Astrocyte (in vitro differentiated cells and primary cell): ENCODE data around the gene LCAT. TPM values are rescaled to one million over a fixed set of nuclear protein-coding genes. Genes with fewer than 3 reads are reported as not detected.

Source experiments
- DNase-seq: peaks from one replicate; pipeline ENCODE4 v3.0.0-alpha.2; 2010; ENCODE audit warnings: low read depth
- FAIRE-seq: peaks from 2 replicates; lab custom pipeline; 2011; peaks lifted over from hg19 to GRCh38; lab: Jason Lieb, UNC
- H2AFZ ChIP-seq: 2 replicates; pipeline ENCODE4 v1.6.0; 2012; ENCODE audit warnings: low read depth, low read length, inconsistent platforms
- H3K27ac ChIP-seq: 2 replicates; pipeline ENCODE4 v1.5.1; 2011; ENCODE audit warnings: low read depth, low read length, inconsistent platforms
- H3K27me3 ChIP-seq: 2 replicates; pipeline ENCODE4 v1.6.0; 2011; ENCODE audit warnings: low read length, inconsistent platforms; ENCODE audit not compliant: insufficient read depth
- H3K36me3 ChIP-seq: 2 replicates; pipeline ENCODE4 v1.5.1; 2011; ENCODE audit warnings: low read length, inconsistent platforms; ENCODE audit not compliant: insufficient read depth
- H3K4me1 ChIP-seq: 2 replicates; pipeline ENCODE4 v1.5.1; 2011; ENCODE audit warnings: low read length, inconsistent platforms; ENCODE audit not compliant: insufficient read depth
- H3K4me2 ChIP-seq: 2 replicates; pipeline ENCODE4 v1.6.0; 2012; ENCODE audit warnings: low read length, inconsistent platforms
- H3K4me3 ChIP-seq: 2 replicates; pipeline ENCODE4 v1.5.1; 2011; ENCODE audit warnings: low read depth, mild to moderate bottlenecking, low read length, inconsistent platforms; ENCODE audit not compliant: insufficient read depth
- H3K79me2 ChIP-seq: 2 replicates; pipeline ENCODE4 v1.6.0; 2012; ENCODE audit warnings: mild to moderate bottlenecking, low read length, inconsistent platforms; ENCODE audit not compliant: insufficient read depth
- H3K9ac ChIP-seq: 2 replicates; pipeline ENCODE4 v1.6.0; 2012; ENCODE audit warnings: mild to moderate bottlenecking, low read length, inconsistent platforms
- H3K9me3 ChIP-seq: 2 replicates; pipeline ENCODE4 v1.5.1; 2012; ENCODE audit warnings: low read depth, mild to moderate bottlenecking, low read length, inconsistent platforms; ENCODE audit not compliant: insufficient read depth
- H4K20me1 ChIP-seq: 2 replicates; pipeline ENCODE4 v1.6.0; 2012; ENCODE audit warnings: low read length, inconsistent platforms; ENCODE audit not compliant: insufficient read depth
- H3K27ac Mint-ChIP-seq: one replicate; pipeline ENCODE4 v1.8.0; 2021; ENCODE audit warnings: mild to moderate bottlenecking, mixed read lengths; ENCODE audit not compliant: unreplicated experiment
- H3K27me3 Mint-ChIP-seq: one replicate; pipeline ENCODE4 v1.8.0; 2021; ENCODE audit warnings: low read depth, mixed read lengths; ENCODE audit not compliant: unreplicated experiment
- H3K36me3 Mint-ChIP-seq: one replicate; pipeline ENCODE4 v1.8.0; 2021; ENCODE audit warnings: low read depth, mixed read lengths; ENCODE audit not compliant: unreplicated experiment
- H3K4me1 Mint-ChIP-seq: one replicate; pipeline ENCODE4 v1.8.0; 2021; ENCODE audit warnings: low read depth, mixed read lengths; ENCODE audit not compliant: unreplicated experiment
- H3K4me3 Mint-ChIP-seq: one replicate; pipeline ENCODE4 v1.8.0; 2021; ENCODE audit warnings: mild to moderate bottlenecking, moderate library complexity, mixed read lengths; ENCODE audit not compliant: unreplicated experiment
- H3K9me3 Mint-ChIP-seq: one replicate; pipeline ENCODE4 v1.8.0; 2021; ENCODE audit warnings: mild to moderate bottlenecking, mixed read lengths; ENCODE audit not compliant: unreplicated experiment
- CTCF ChIP-seq: IDR thresholded peaks from 2 replicates; pipeline ENCODE4 v1.5.1; 2011; ENCODE audit warnings: low read depth, mild to moderate bottlenecking, inconsistent platforms, low read length, moderate library complexity; ENCODE audit not compliant: insufficient read depth
- EZH2 ChIP-seq: IDR thresholded peaks from 2 replicates; pipeline ENCODE4 v1.6.1; 2012; ENCODE audit warnings: mild to moderate bottlenecking, low read length, inconsistent platforms; ENCODE audit not compliant: insufficient read depth
- total RNA-seq: library from RNA; stranded (reverse); gene quantifications from 2 replicates; pipeline ENCODE4 v1.2.1, GENCODE V29; 2021

LCAT gene
- total RNA-seq, 1 donor from 2014 or later, result 37.9 TPM

GRCh38 chr16:67892899-67893742 lies 50.8 kb downstream of the LCAT start, which contains the start of gene PSKH1:
Gene PSKH1, plus strand, starts transcription at chr16:67893254. Its CDS starts 15,496 bp downstream, at chr16:67908750.
- peak within 1 kb of the TSS; percentile 97 for H3K27ac Mint-ChIP-seq
- no peak for FAIRE-seq

GRCh38 chr16:67892375-67892774 lies 51.5 kb downstream of the LCAT start:
- Histone ChIP-seq H3K27ac (peak overlapping the region; percentile 19), H3K4me1 (peaks cover 23% of the 10 kb centered on the region)
- H3K36me3 Mint-ChIP-seq, result peaks cover 2% of the 10 kb centered on the region

More at GRCh38 chr16:67892899-67893742, 50.8 kb downstream of the LCAT start, which contains the start of gene PSKH1:
- Histone ChIP-seq H3K4me3 (peak within 1 kb of the TSS; percentile 88), H3K79me2 (peaks cover 45% of the 10 kb centered on the region), H2AFZ (peak within 1 kb of the TSS; percentile 91), H4K20me1 (peaks cover 24% of the 10 kb centered on the region), H3K9ac (peak within 1 kb of the TSS; percentile 98), H3K9me3 (no peaks in the 10 kb centered on the region), H3K4me2 (peak within 1 kb of the TSS; percentile 92), H3K36me3 (no peaks in the 10 kb centered on the region), H3K27me3 (no peaks in the 10 kb centered on the region), H3K27ac (peak within 1 kb of the TSS; percentile 90), H3K4me1 (peaks cover 24% of the 10 kb centered on the region)
- no peaks in the 10 kb centered on the region for H3K9me3 Mint-ChIP-seq
- no peaks in the 10 kb centered on the region for H3K27me3 Mint-ChIP-seq
- peak within 1 kb of the TSS; percentile 97 for H3K4me3 Mint-ChIP-seq
- H3K36me3 Mint-ChIP-seq, result no peaks in the 10 kb centered on the region
- peaks cover 2% of the 10 kb centered on the region for H3K4me1 Mint-ChIP-seq
- TF ChIP-seq EZH2 (no peak), CTCF (no peak)
- peak; percentile 85 for DNase-seq

More at GRCh38 chr16:67892375-67892774, 51.5 kb downstream of the LCAT start:
- H3K9me3 Mint-ChIP-seq, result no peaks in the 10 kb centered on the region
- TF ChIP-seq CTCF, result no peak
- TF ChIP-seq EZH2, result no peak
- peak overlapping the region; percentile 56 for H3K4me3 ChIP-seq
- no peaks in the 10 kb centered on the region for H3K27me3 ChIP-seq
- H2AFZ ChIP-seq, result peak overlapping the region; percentile 18
- H3K4me1 Mint-ChIP-seq, result peaks cover 2% of the 10 kb centered on the region
- H3K27ac Mint-ChIP-seq, result no peak overlapping the region
- no peaks in the 10 kb centered on the region for H3K27me3 Mint-ChIP-seq
- no peaks in the 10 kb centered on the region for H3K9me3 ChIP-seq
- H3K79me2 ChIP-seq, result peaks cover 38% of the 10 kb centered on the region
- DNase-seq (no peak), FAIRE-seq (no peak)
- peaks cover 20% of the 10 kb centered on the region for H4K20me1 ChIP-seq
- H3K4me3 Mint-ChIP-seq, result peak overlapping the region; percentile 88
- peak overlapping the region; percentile 87 for H3K4me2 ChIP-seq
- no peaks in the 10 kb centered on the region for H3K36me3 ChIP-seq
- peak overlapping the region; percentile 69 for H3K9ac ChIP-seq

Other genes starting within 250 kb of the LCAT start
- 31.3 and 32.4 TPM in 2 replicates for gene GFOD2, start 224.8 kb downstream of the LCAT start, total RNA-seq
- 14.2 and 15.7 TPM in 2 replicates for gene RANBP10, start 137.6 kb downstream of the LCAT start, total RNA-seq
- gene TSNAXIP1, start 137.2 kb downstream of the LCAT start, total RNA-seq, result 1.3 and 1.5 TPM in 2 replicates
- 16.5 and 18.1 TPM in 2 replicates for gene THAP11, start 101.8 kb downstream of the LCAT start, total RNA-seq
- gene NUTF2, start 97.2 kb downstream of the LCAT start, total RNA-seq, result 214 and 224 TPM in 2 replicates
- gene CENPT, start 96.4 kb downstream of the LCAT start, total RNA-seq, result 67.3 and 79.3 TPM in 2 replicates
- gene EDC4, start 71.1 kb downstream of the LCAT start, total RNA-seq, result 61.5 and 64.8 TPM in 2 replicates
- gene NRN1L, start 59.2 kb downstream of the LCAT start, total RNA-seq, result 0.82 and 0.91 TPM in 2 replicates
- gene PSKH1, start 50.9 kb downstream of the LCAT start, total RNA-seq, result 27.3 and 29.7 TPM in 2 replicates
- gene CTRL, start 12.3 kb downstream of the LCAT start, total RNA-seq, result 1.1 and 1.2 TPM in 2 replicates
- 35.8 and 38.8 TPM in 2 replicates for gene PSMB10, start 7.3 kb downstream of the LCAT start, total RNA-seq
- 114 and 118 TPM in 2 replicates for gene SLC12A4, start 24.5 kb upstream of the LCAT start, total RNA-seq
- not detected in 2 replicates for gene DPEP3, start 36.4 kb upstream of the LCAT start, total RNA-seq
- not detected in 2 replicates for gene DPEP2, start 55.4 kb upstream of the LCAT start, total RNA-seq
- gene DPEP2NB, start 71.8 kb upstream of the LCAT start, total RNA-seq, result not detected in 2 replicates
- gene DDX28, start 79.1 kb upstream of the LCAT start, total RNA-seq, result 5.5 and 6.2 TPM in 2 replicates
- gene DUS2, start 79.2 kb upstream of the LCAT start, total RNA-seq, result 14.0 and 14.9 TPM in 2 replicates
- gene NFATC3, start 141.2 kb upstream of the LCAT start, total RNA-seq, result 32.4 and 34.0 TPM in 2 replicates